MM.1S (cell line): Measurements from ENCODE around the gene DALRD3.

Experiments
- DNase-seq: peaks from one replicate; pipeline ENCODE4 v3.0.0-alpha.2; 2015
- H2AFZ ChIP-seq: fragments of 300-600 bp; sonication (generic); 2 replicates; pipeline ENCODE4 v1.6.0; 2016; ENCODE audit warnings: antibody characterized with exemption, low read length
- H3F3A ChIP-seq: fragments of 300-600 bp; sonication (generic); 2 replicates; pipeline ENCODE4 v1.6.1; 2016; ENCODE audit warnings: mild to moderate bottlenecking, antibody characterized with exemption, low read length, moderate library complexity, mixed read lengths; ENCODE audit not compliant: insufficient read depth
- H3K27ac ChIP-seq: fragments of 300-600 bp; sonication (generic); 2 replicates; pipeline ENCODE4 v1.5.1; 2016; ENCODE audit warnings: mild to moderate bottlenecking, low read length
- H3K27me3 ChIP-seq: fragments of 300-600 bp; sonication (generic); replicated peaks from 2 replicates; pipeline ENCODE4 v1.6.0; 2016; ENCODE audit warnings: low read length; ENCODE audit not compliant: insufficient read depth
- H3K36me3 ChIP-seq: fragments of 300-600 bp; sonication (generic); replicated peaks from 2 replicates; pipeline ENCODE4 v1.6.1; 2016; ENCODE audit warnings: mild to moderate bottlenecking, low read length, mixed read lengths; ENCODE audit not compliant: insufficient read depth
- H3K4me1 ChIP-seq: fragments of 300-600 bp; sonication (generic); 2 replicates; pipeline ENCODE4 v1.6.1; 2016; ENCODE audit warnings: low read length, mixed read lengths
- H3K4me2 ChIP-seq: fragments of 300-600 bp; sonication (generic); 2 replicates; pipeline ENCODE4 v1.6.0; 2016; ENCODE audit warnings: low read depth, low read length
- H3K4me3 ChIP-seq: fragments of 300-600 bp; sonication (generic); 2 replicates; pipeline ENCODE4 v1.5.1; 2016; ENCODE audit warnings: low read length, mixed read lengths
- H3K79me2 ChIP-seq: fragments of 300-600 bp; sonication (generic); 2 replicates; pipeline ENCODE4 v1.6.1; 2016; ENCODE audit warnings: mixed run types, low read length, mixed read lengths
- H3K9ac ChIP-seq: fragments of 300-600 bp; sonication (generic); 2 replicates; pipeline ENCODE4 v1.6.1; 2016; ENCODE audit warnings: low read length, mixed read lengths
- H3K9me2 ChIP-seq: fragments of 300-600 bp; sonication (generic); replicated peaks from 2 replicates; pipeline ENCODE4 v1.6.1; 2016; ENCODE audit warnings: mild to moderate bottlenecking, low read length, mixed read lengths; ENCODE audit not compliant: insufficient read depth
- H3K9me3 ChIP-seq: fragments of 300-600 bp; sonication (generic); replicated peaks from 2 replicates; pipeline ENCODE4 v1.6.1; 2016; ENCODE audit warnings: mild to moderate bottlenecking, low read length, mixed read lengths; ENCODE audit not compliant: insufficient read depth
- H4K20me1 ChIP-seq: fragments of 300-600 bp; sonication (generic); 2 replicates; pipeline ENCODE4 v1.6.1; 2016; ENCODE audit warnings: mild to moderate bottlenecking, low read length, moderate library complexity, mixed read lengths; ENCODE audit not compliant: insufficient read depth
- CTCF ChIP-seq: fragments of 300-600 bp; sonication (generic); IDR thresholded peaks from 2 replicates; pipeline ENCODE4 v1.5.1; 2016; ENCODE audit warnings: antibody characterized with exemption, low read length, mixed read lengths
- EZH2 ChIP-seq: fragments of 300-600 bp; sonication (generic); optimal IDR thresholded peaks from 2 replicates; pipeline ENCODE3; 2017; ENCODE audit warnings: low read depth, mild to moderate bottlenecking, antibody characterized with exemption, low read length, mixed read lengths
- EZH2phosphoT487 ChIP-seq: fragments of 300-600 bp; sonication (generic); IDR thresholded peaks from 2 replicates; pipeline ENCODE4 v1.6.1; 2018; ENCODE audit warnings: antibody characterized with exemption, low read length

Gene DALRD3

GRCh38 chr3:48982686-48983085 lies 35.7 kb downstream of the DALRD3 start:
- H3K36me3 ChIP-seq = peaks cover 4% of the 10 kb centered on the region
- H3K79me2 ChIP-seq = no peaks in the 10 kb centered on the region; the same call in 1 of the 2 replicates
- H3K27me3 ChIP-seq = no peaks in the 10 kb centered on the region
- H3K4me2 ChIP-seq = no peak overlapping the region
- H3K9me3 ChIP-seq = no peaks in the 10 kb centered on the region
- H4K20me1 ChIP-seq = no peaks in the 10 kb centered on the region
- no peak for DNase-seq
- H3K9me2 ChIP-seq = no peaks in the 10 kb centered on the region
- no peaks in the 10 kb centered on the region for H3K4me1 ChIP-seq
- no peak overlapping the region for H3K4me3 ChIP-seq
- H3K9ac ChIP-seq = no peak overlapping the region
- no peak overlapping the region for H3K27ac ChIP-seq
- no peaks in the 10 kb centered on the region for H3F3A ChIP-seq
- no peak overlapping the region for H2AFZ ChIP-seq
- no peak for TF ChIP-seq EZH2
- TF ChIP-seq CTCF = no peak
- no peak for TF ChIP-seq EZH2phosphoT487

- no peaks in the 10 kb centered on the region for H3K9me3 ChIP-seq
- no peaks in the 10 kb centered on the region for H3K4me1 ChIP-seq
- TF ChIP-seq EZH2phosphoT487 = no peak
- H3K9ac ChIP-seq = no peak overlapping the region
- no peak overlapping the region for H3K27ac ChIP-seq
- H2AFZ ChIP-seq = no peak overlapping the region
- no peak for DNase-seq
- no peaks in the 10 kb centered on the region; the same call in 1 of the 2 replicates for H3K79me2 ChIP-seq
- H3K4me3 ChIP-seq = no peak overlapping the region
- no peaks in the 10 kb centered on the region for H3K9me2 ChIP-seq
- peaks cover 4% of the 10 kb centered on the region for H3K36me3 ChIP-seq
- no peaks in the 10 kb centered on the region for H4K20me1 ChIP-seq
- no peak overlapping the region for H3K4me2 ChIP-seq
- no peaks in the 10 kb centered on the region for H3F3A ChIP-seq
- no peaks in the 10 kb centered on the region for H3K27me3 ChIP-seq
Observed at GRCh38 chr3:48982016-48982415, 36.4 kb downstream of the DALRD3 start.

GRCh38 chr3:48980295-48980694 lies 38.1 kb downstream of the DALRD3 start:
- TF ChIP-seq EZH2phosphoT487 (no peak), CTCF (no peak), EZH2 (no peak)
- Histone ChIP-seq H3K9me3 (no peaks in the 10 kb centered on the region), H2AFZ (no peak overlapping the region), H4K20me1 (no peaks in the 10 kb centered on the region), H3K4me1 (no peaks in the 10 kb centered on the region), H3K79me2 (no peaks in the 10 kb centered on the region; the same call in 1 of the 2 replicates), H3K27me3 (no peaks in the 10 kb centered on the region), H3K36me3 (peaks cover 4% of the 10 kb centered on the region), H3K9ac (no peak overlapping the region), H3K4me3 (no peak overlapping the region), H3F3A (no peaks in the 10 kb centered on the region), H3K27ac (no peak overlapping the region), H3K4me2 (no peak overlapping the region), H3K9me2 (no peaks in the 10 kb centered on the region)
- DNase-seq = no peak

- Histone ChIP-seq H3K9me2 (no peaks in the 10 kb centered on the region), H3K36me3 (peaks cover 8% of the 10 kb centered on the region), H3K27ac (no peak overlapping the region), H3K4me1 (peaks cover 5% of the 10 kb centered on the region), H3K9ac (no peak overlapping the region), H2AFZ (no peak overlapping the region), H3K4me2 (no peak overlapping the region), H3K4me3 (no peak overlapping the region), H4K20me1 (no peaks in the 10 kb centered on the region), H3K9me3 (no peaks in the 10 kb centered on the region), H3K79me2 (no peaks in the 10 kb centered on the region; the same call in 1 of the 2 replicates), H3F3A (no peaks in the 10 kb centered on the region), H3K27me3 (no peaks in the 10 kb centered on the region)
- TF ChIP-seq CTCF = no peak
- no peak for TF ChIP-seq EZH2
- TF ChIP-seq EZH2phosphoT487 = no peak
- DNase-seq = no peak
Observed at GRCh38 chr3:48979451-48979850, 38.9 kb downstream of the DALRD3 start.
